ENCODE data around the gene ARHGAP23. TPM values are rescaled to one million over a fixed set of nuclear protein-coding genes. Genes with fewer than 3 reads are reported as not detected.

Gene ARHGAP23
- 23.6 TPM for polyA plus RNA-seq
- long read RNA-seq, donor 1, full-length matches to known transcripts: 1 of 1 reads
- long read RNA-seq, donor 1, partial matches to known transcripts: 0 of 1 reads
- long read RNA-seq, donor 1, other reads (novel, unspliced or antisense): 0 of 1 reads
- long read RNA-seq, donor 2, partial matches to known transcripts: 6 of 6 reads
- long read RNA-seq, donor 2, other reads (novel, unspliced or antisense): 0 of 6 reads
- long read RNA-seq, donor 3: 0 reads
- long read RNA-seq, donor 4: 0 reads
- long read RNA-seq, donor 5, partial matches to known transcripts: 0 of 1 reads
- long read RNA-seq, donor 5, other reads (novel, unspliced or antisense): 0 of 1 reads
- long read RNA-seq, donor 6: 0 reads
- long read RNA-seq, donor 7, partial matches to known transcripts: 0 of 1 reads
- long read RNA-seq, donor 7, other reads (novel, unspliced or antisense): 0 of 1 reads
- long read RNA-seq, donor 8: 0 reads
- long read RNA-seq, donor 9, partial matches to known transcripts: 0 of 1 reads
- long read RNA-seq, donor 9, other reads (novel, unspliced or antisense): 0 of 1 reads
- long read RNA-seq, donor 10: 0 reads
- long read RNA-seq, donor 11: 0 reads

GRCh38 chr17:38428112-38428642, at the start of gene ARHGAP23:
TSS of gene ARHGAP23 (plus strand) at chr17:38428464. CDS start at chr17:38428486, 22 bp downstream.
- no CpG with 5 or more reads among the region's 46 CpGs for WGBS (ENCODE audit: insufficient coverage, low lambda C conversion rate)
- H3K4me1 ChIP-seq (ENCODE audit: control insufficient read depth, insufficient read depth, low read length): peaks cover 19% of the 10 kb centered on the region
- H3K36me3 ChIP-seq (ENCODE audit: control insufficient read depth, insufficient read depth, low read length): no peaks in the 10 kb centered on the region
- peaks cover 2% of the 10 kb centered on the region for H3K9me3 ChIP-seq (ENCODE audit: control insufficient read depth, low read depth, low read length)
- peak within 1 kb of the TSS; percentile 56 for H3K4me3 ChIP-seq (ENCODE audit: low read length)
- no peak for DNase-seq
- H3K27me3 ChIP-seq (ENCODE audit: control insufficient read depth, insufficient read depth, low read length): no peaks in the 10 kb centered on the region
- peak within 1 kb of the TSS; percentile 55 for H3K27ac ChIP-seq (ENCODE audit: low read length)

- H3K36me3 ChIP-seq (ENCODE audit: control insufficient read depth, insufficient read depth, low read length): peaks cover 42% of the 10 kb centered on the region
- no peaks in the 10 kb centered on the region for H3K9me3 ChIP-seq (ENCODE audit: control insufficient read depth, low read depth, low read length)
- no peak overlapping the region for H3K4me3 ChIP-seq (ENCODE audit: low read length)
- H3K4me1 ChIP-seq (ENCODE audit: control insufficient read depth, insufficient read depth, low read length): no peaks in the 10 kb centered on the region
- WGBS (ENCODE audit: insufficient coverage, low lambda C conversion rate): no CpG with 5 or more reads among the region's 1 CpG
- H3K27ac ChIP-seq (ENCODE audit: low read length): no peak overlapping the region
- no peaks in the 10 kb centered on the region for H3K27me3 ChIP-seq (ENCODE audit: control insufficient read depth, insufficient read depth, low read length)
- DNase-seq: no peak
Observed at GRCh38 chr17:38379448-38379847, 48.8 kb upstream of the ARHGAP23 start.

- Histone ChIP-seq H3K27me3 (ENCODE audit: control insufficient read depth, insufficient read depth, low read length) (no peaks in the 10 kb centered on the region), H3K4me1 (ENCODE audit: control insufficient read depth, insufficient read depth, low read length) (no peaks in the 10 kb centered on the region), H3K27ac (ENCODE audit: low read length) (no peak overlapping the region), H3K9me3 (ENCODE audit: control insufficient read depth, low read depth, low read length) (no peaks in the 10 kb centered on the region), H3K36me3 (ENCODE audit: control insufficient read depth, insufficient read depth, low read length) (peaks cover 50% of the 10 kb centered on the region), H3K4me3 (ENCODE audit: low read length) (no peak overlapping the region)
- no peak for DNase-seq
- WGBS (ENCODE audit: insufficient coverage, low lambda C conversion rate): no CpG with 5 or more reads among the region's 4 CpGs
Observed at GRCh38 chr17:38395090-38395489, 33.2 kb upstream of the ARHGAP23 start.

GRCh38 chr17:38397227-38397626, 31.0 kb upstream of the ARHGAP23 start:
- Histone ChIP-seq H3K36me3 (ENCODE audit: control insufficient read depth, insufficient read depth, low read length) (peaks cover 70% of the 10 kb centered on the region), H3K9me3 (ENCODE audit: control insufficient read depth, low read depth, low read length) (no peaks in the 10 kb centered on the region), H3K4me1 (ENCODE audit: control insufficient read depth, insufficient read depth, low read length) (no peaks in the 10 kb centered on the region), H3K27ac (ENCODE audit: low read length) (no peak overlapping the region), H3K4me3 (ENCODE audit: low read length) (no peak overlapping the region), H3K27me3 (ENCODE audit: control insufficient read depth, insufficient read depth, low read length) (no peaks in the 10 kb centered on the region)
- DNase-seq: no peak
- no CpG with 5 or more reads among the region's 2 CpGs for WGBS (ENCODE audit: insufficient coverage, low lambda C conversion rate)

- H3K9me3 ChIP-seq (ENCODE audit: control insufficient read depth, low read depth, low read length): no peaks in the 10 kb centered on the region
- peaks cover 58% of the 10 kb centered on the region for H3K36me3 ChIP-seq (ENCODE audit: control insufficient read depth, insufficient read depth, low read length)
- DNase-seq: no peak
- WGBS (ENCODE audit: insufficient coverage, low lambda C conversion rate): no CpG with 5 or more reads among the region's 6 CpGs
- no peak overlapping the region for H3K27ac ChIP-seq (ENCODE audit: low read length)
- no peak overlapping the region for H3K4me3 ChIP-seq (ENCODE audit: low read length)
- H3K4me1 ChIP-seq (ENCODE audit: control insufficient read depth, insufficient read depth, low read length): no peaks in the 10 kb centered on the region
- H3K27me3 ChIP-seq (ENCODE audit: control insufficient read depth, insufficient read depth, low read length): no peaks in the 10 kb centered on the region
Observed at GRCh38 chr17:38400286-38400685, 28.0 kb upstream of the ARHGAP23 start.

GRCh38 chr17:38401459-38401858, 26.8 kb upstream of the ARHGAP23 start:
- WGBS (ENCODE audit: insufficient coverage, low lambda C conversion rate): 100% methylated on average over 1 of the region's 4 CpGs
- Histone ChIP-seq H3K36me3 (ENCODE audit: control insufficient read depth, insufficient read depth, low read length) (peaks cover 47% of the 10 kb centered on the region), H3K27me3 (ENCODE audit: control insufficient read depth, insufficient read depth, low read length) (no peaks in the 10 kb centered on the region), H3K4me1 (ENCODE audit: control insufficient read depth, insufficient read depth, low read length) (no peaks in the 10 kb centered on the region), H3K4me3 (ENCODE audit: low read length) (no peak overlapping the region), H3K27ac (ENCODE audit: low read length) (no peak overlapping the region), H3K9me3 (ENCODE audit: control insufficient read depth, low read depth, low read length) (no peaks in the 10 kb centered on the region)
- DNase-seq: no peak

- no peak overlapping the region for H3K27ac ChIP-seq (ENCODE audit: low read length)
- H3K36me3 ChIP-seq (ENCODE audit: control insufficient read depth, insufficient read depth, low read length): peaks cover 34% of the 10 kb centered on the region
- no peaks in the 10 kb centered on the region for H3K27me3 ChIP-seq (ENCODE audit: control insufficient read depth, insufficient read depth, low read length)
- WGBS (ENCODE audit: insufficient coverage, low lambda C conversion rate): no CpG with 5 or more reads among the region's 5 CpGs
- no peaks in the 10 kb centered on the region for H3K4me1 ChIP-seq (ENCODE audit: control insufficient read depth, insufficient read depth, low read length)
- DNase-seq: no peak
- H3K9me3 ChIP-seq (ENCODE audit: control insufficient read depth, low read depth, low read length): no peaks in the 10 kb centered on the region
- no peak overlapping the region for H3K4me3 ChIP-seq (ENCODE audit: low read length)
Observed at GRCh38 chr17:38402897-38403296, 25.4 kb upstream of the ARHGAP23 start.

GRCh38 chr17:38403491-38403890, 24.8 kb upstream of the ARHGAP23 start:
- no peaks in the 10 kb centered on the region for H3K9me3 ChIP-seq (ENCODE audit: control insufficient read depth, low read depth, low read length)
- peak; percentile 21 to 38 for DNase-seq
- peaks cover 32% of the 10 kb centered on the region for H3K36me3 ChIP-seq (ENCODE audit: control insufficient read depth, insufficient read depth, low read length)
- WGBS (ENCODE audit: insufficient coverage, low lambda C conversion rate): 33% methylated on average over 1 of the region's 4 CpGs
- H3K27me3 ChIP-seq (ENCODE audit: control insufficient read depth, insufficient read depth, low read length): no peaks in the 10 kb centered on the region
- H3K4me3 ChIP-seq (ENCODE audit: low read length): no peak overlapping the region
- no peaks in the 10 kb centered on the region for H3K4me1 ChIP-seq (ENCODE audit: control insufficient read depth, insufficient read depth, low read length)
- H3K27ac ChIP-seq (ENCODE audit: low read length): no peak overlapping the region

- Histone ChIP-seq H3K27me3 (ENCODE audit: control insufficient read depth, insufficient read depth, low read length) (no peaks in the 10 kb centered on the region), H3K27ac (ENCODE audit: low read length) (no peak overlapping the region), H3K4me3 (ENCODE audit: low read length) (no peak overlapping the region), H3K9me3 (ENCODE audit: control insufficient read depth, low read depth, low read length) (no peaks in the 10 kb centered on the region), H3K4me1 (ENCODE audit: control insufficient read depth, insufficient read depth, low read length) (no peaks in the 10 kb centered on the region), H3K36me3 (ENCODE audit: control insufficient read depth, insufficient read depth, low read length) (peaks cover 27% of the 10 kb centered on the region)
- WGBS (ENCODE audit: insufficient coverage, low lambda C conversion rate): 73% methylated on average over 1 of the region's 16 CpGs
- DNase-seq: no peak
Observed at GRCh38 chr17:38404174-38404943, 23.9 kb upstream of the ARHGAP23 start.

- no peak for DNase-seq
- no peaks in the 10 kb centered on the region for H3K4me1 ChIP-seq (ENCODE audit: control insufficient read depth, insufficient read depth, low read length)
- H3K4me3 ChIP-seq (ENCODE audit: low read length): no peak overlapping the region
- H3K27me3 ChIP-seq (ENCODE audit: control insufficient read depth, insufficient read depth, low read length): no peaks in the 10 kb centered on the region
- H3K9me3 ChIP-seq (ENCODE audit: control insufficient read depth, low read depth, low read length): no peaks in the 10 kb centered on the region
- peaks cover 14% of the 10 kb centered on the region for H3K36me3 ChIP-seq (ENCODE audit: control insufficient read depth, insufficient read depth, low read length)
- WGBS (ENCODE audit: insufficient coverage, low lambda C conversion rate): no CpG with 5 or more reads among the region's 4 CpGs
- H3K27ac ChIP-seq (ENCODE audit: low read length): no peak overlapping the region
Observed at GRCh38 chr17:38405654-38406053, 22.6 kb upstream of the ARHGAP23 start.
